ENCODE data around the gene PXDN. TPM values are rescaled to one million over a fixed set of nuclear protein-coding genes. Genes with fewer than 3 reads are reported as not detected.

PXDN gene
- total RNA-seq, 1 donor from 2014 or later: 21.6 TPM

- DNase-seq (ENCODE audit: low spot score in 2 of 2): no peak
- FAIRE-seq: no peak
These were observed 122.8 kb downstream of the PXDN start for GRCh38 chr2:1621501-1621900.

- no peak for DNase-seq (ENCODE audit: low spot score in 2 of 2)
- no peak for FAIRE-seq
These were observed 123.3 kb downstream of the PXDN start for GRCh38 chr2:1621041-1621440.

GRCh38 chr2:1620081-1620480, 124.2 kb downstream of the PXDN start:
- FAIRE-seq (no peak), DNase-seq (ENCODE audit: low spot score in 2 of 2) (no peak)

- no peak for FAIRE-seq
- no peak for DNase-seq (ENCODE audit: low spot score in 2 of 2)
These were observed 124.8 kb downstream of the PXDN start for GRCh38 chr2:1619556-1619955.

- no peak for DNase-seq (ENCODE audit: low spot score in 2 of 2)
- no peak for FAIRE-seq
These were observed 125.3 kb downstream of the PXDN start for GRCh38 chr2:1618974-1619373.

GRCh38 chr2:1618191-1618961, 125.9 kb downstream of the PXDN start:
- no peak for FAIRE-seq
- DNase-seq (ENCODE audit: low spot score in 2 of 2): no peak

GRCh38 chr2:1617425-1618021, 126.8 kb downstream of the PXDN start:
- no peak for DNase-seq (ENCODE audit: low spot score in 2 of 2)
- FAIRE-seq: no peak

- no peak for DNase-seq (ENCODE audit: low spot score in 2 of 2)
These were observed 129.8 kb downstream of the PXDN start for GRCh38 chr2:1614564-1614963.

GRCh38 chr2:1613731-1614354, 130.5 kb downstream of the PXDN start:
- DNase-seq (ENCODE audit: low spot score in 2 of 2) (no peak), FAIRE-seq (no peak)

More at GRCh38 chr2:1614564-1614963, 129.8 kb downstream of the PXDN start:
- FAIRE-seq: no peak

GRCh38 chr2:1613078-1613445, 131.3 kb downstream of the PXDN start:
- DNase-seq (ENCODE audit: low spot score in 2 of 2) (no peak), FAIRE-seq (no peak)

- FAIRE-seq (no peak), DNase-seq (ENCODE audit: low spot score in 2 of 2) (no peak)
These were observed 131.8 kb downstream of the PXDN start for GRCh38 chr2:1612391-1613077.

GRCh38 chr2:1611886-1612285, 132.4 kb downstream of the PXDN start:
- no peak for DNase-seq (ENCODE audit: low spot score in 2 of 2)
- FAIRE-seq: no peak

GRCh38 chr2:1610096-1610485, 134.2 kb downstream of the PXDN start:
- no peak for DNase-seq (ENCODE audit: low spot score in 2 of 2)
- no peak for FAIRE-seq

GRCh38 chr2:1609485-1610095, 134.7 kb downstream of the PXDN start:
- no peak for DNase-seq (ENCODE audit: low spot score in 2 of 2)
- FAIRE-seq: no peak

- DNase-seq (ENCODE audit: low spot score in 2 of 2) (no peak), FAIRE-seq (no peak)
These were observed 135.3 kb downstream of the PXDN start for GRCh38 chr2:1609040-1609439.

GRCh38 chr2:1607971-1608688, 136.2 kb downstream of the PXDN start:
- FAIRE-seq: no peak
- DNase-seq (ENCODE audit: low spot score in 2 of 2): no peak

- DNase-seq (ENCODE audit: low spot score in 2 of 2) (no peak), FAIRE-seq (no peak)
These were observed 136.9 kb downstream of the PXDN start for GRCh38 chr2:1607236-1607920.

- DNase-seq (ENCODE audit: low spot score in 2 of 2) (no peak), FAIRE-seq (no peak)
These were observed 137.7 kb downstream of the PXDN start for GRCh38 chr2:1606421-1607235.

GRCh38 chr2:1606046-1606400, 138.3 kb downstream of the PXDN start:
- FAIRE-seq (no peak), DNase-seq (ENCODE audit: low spot score in 2 of 2) (no peak)
